ENCODE results near the gene MALAT1. TPM values are rescaled to one million over a fixed set of nuclear protein-coding genes. Genes with fewer than 3 reads are reported as not detected.

MALAT1 gene
- total and polyA plus RNA-seq, 2 of the 13 experiments (the other 11 are each of a cell fraction or from before 2014, with no cell fraction given), result 143 to 1,237 TPM

DNA sequence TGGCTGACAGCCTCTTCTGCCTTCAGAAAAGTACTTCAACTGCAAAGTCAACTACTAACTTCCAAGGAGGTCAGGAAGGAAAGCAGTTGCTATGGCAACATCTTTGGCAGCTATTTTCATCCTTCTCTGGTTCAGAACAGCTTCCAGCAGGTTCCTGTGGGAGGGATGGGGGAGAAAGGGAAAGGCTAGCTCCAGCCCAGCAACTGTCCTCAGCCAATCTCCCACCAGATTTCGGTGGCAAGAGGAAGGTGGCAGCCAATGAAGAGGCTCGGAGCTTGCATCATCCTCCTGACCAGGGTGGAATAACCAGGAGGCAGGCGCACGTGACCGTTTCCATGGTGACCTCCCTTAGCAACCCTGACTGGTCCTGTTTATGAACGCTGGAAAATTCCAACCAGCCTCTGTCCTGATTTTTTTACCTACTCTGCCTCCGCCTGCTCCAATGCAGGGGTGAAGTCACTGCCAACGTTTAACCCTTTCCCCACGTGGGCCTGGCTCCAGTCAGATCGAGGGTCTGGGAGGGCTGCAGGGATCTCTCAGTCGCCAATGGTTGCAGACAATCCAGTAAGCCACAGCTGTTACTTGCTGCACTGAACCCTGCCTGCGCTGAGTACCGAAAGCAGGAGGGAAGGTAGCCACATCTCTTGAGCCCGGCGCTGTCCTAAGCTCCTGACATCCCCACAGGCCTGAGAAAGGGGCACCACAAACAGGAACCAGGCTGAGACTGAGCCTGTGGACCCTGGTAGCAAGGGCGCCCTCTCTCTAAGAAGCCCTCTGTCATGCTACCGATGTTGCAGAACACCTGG is 11.2 kb upstream of the MALAT1 start (continued):
- TF ChIP-seq, protein P1, sequence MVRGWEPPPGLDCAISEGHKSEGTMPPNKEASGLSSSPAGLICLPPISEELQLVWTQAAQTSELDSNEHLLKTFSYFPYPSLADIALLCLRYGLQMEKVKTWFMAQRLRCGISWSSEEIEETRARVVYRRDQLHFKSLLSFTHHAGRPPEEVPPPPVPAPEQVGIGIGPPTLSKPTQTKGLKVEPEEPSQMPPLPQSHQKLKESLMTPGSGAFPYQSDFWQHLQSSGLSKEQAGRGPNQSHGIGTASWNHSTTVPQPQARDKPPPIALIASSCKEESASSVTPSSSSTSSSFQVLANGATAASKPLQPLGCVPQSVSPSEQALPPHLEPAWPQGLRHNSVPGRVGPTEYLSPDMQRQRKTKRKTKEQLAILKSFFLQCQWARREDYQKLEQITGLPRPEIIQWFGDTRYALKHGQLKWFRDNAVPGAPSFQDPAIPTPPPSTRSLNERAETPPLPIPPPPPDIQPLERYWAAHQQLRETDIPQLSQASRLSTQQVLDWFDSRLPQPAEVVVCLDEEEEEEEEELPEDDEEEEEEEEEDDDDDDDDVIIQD (CRISPR knock-in tag; IDR thresholded peaks at IDR 0.05; ENCODE audit: low read depth), result 0 out of 2 replicates have a peak, but pooled peaks have one; percentile 46
- peak; percentile 36; the same call in 1 of the 2 replicates for TF ChIP-seq CREM (IDR thresholded peaks at IDR 0.05)
- no peak for TF ChIP-seq CREM (CRISPR knock-in tag; IDR thresholded peaks at IDR 0.05)
- TF ChIP-seq MXD4 (CRISPR knock-in tag; IDR thresholded peaks at IDR 0.05), result no peak
- TF ChIP-seq NR1H2 (CRISPR knock-in tag; IDR thresholded peaks at IDR 0.05; ENCODE audit: borderline replicate concordance, low read depth), result no peak
- TF ChIP-seq, protein P2, sequence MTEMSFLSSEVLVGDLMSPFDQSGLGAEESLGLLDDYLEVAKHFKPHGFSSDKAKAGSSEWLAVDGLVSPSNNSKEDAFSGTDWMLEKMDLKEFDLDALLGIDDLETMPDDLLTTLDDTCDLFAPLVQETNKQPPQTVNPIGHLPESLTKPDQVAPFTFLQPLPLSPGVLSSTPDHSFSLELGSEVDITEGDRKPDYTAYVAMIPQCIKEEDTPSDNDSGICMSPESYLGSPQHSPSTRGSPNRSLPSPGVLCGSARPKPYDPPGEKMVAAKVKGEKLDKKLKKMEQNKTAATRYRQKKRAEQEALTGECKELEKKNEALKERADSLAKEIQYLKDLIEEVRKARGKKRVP (CRISPR knock-in tag; IDR thresholded peaks at IDR 0.05), result peak; percentile 52 to 98; a peak in 2 of 4 replicates
- peak; percentile 95 for TF ChIP-seq RFX5 (IDR thresholded peaks at IDR 0.05; ENCODE audit: low read depth, low read length)
- no peak for TF ChIP-seq ZNF549 (CRISPR knock-in tag; IDR thresholded peaks at IDR 0.05)
- TF ChIP-seq FOXP1 (IDR thresholded peaks at IDR 0.05), result no peak
- 0 out of 2 replicates have a peak, but pooled peaks have one; percentile 32 for TF ChIP-seq FOXP1 (CRISPR knock-in tag; IDR thresholded peaks at IDR 0.05)
- TF ChIP-seq RELA (CRISPR knock-in tag; IDR thresholded peaks at IDR 0.05), result no peak
- TF ChIP-seq ZNF547 (CRISPR knock-in tag; IDR thresholded peaks at IDR 0.05), result peak; percentile 63; the same call in 1 of the 2 replicates
- TF ChIP-seq, protein P3, sequence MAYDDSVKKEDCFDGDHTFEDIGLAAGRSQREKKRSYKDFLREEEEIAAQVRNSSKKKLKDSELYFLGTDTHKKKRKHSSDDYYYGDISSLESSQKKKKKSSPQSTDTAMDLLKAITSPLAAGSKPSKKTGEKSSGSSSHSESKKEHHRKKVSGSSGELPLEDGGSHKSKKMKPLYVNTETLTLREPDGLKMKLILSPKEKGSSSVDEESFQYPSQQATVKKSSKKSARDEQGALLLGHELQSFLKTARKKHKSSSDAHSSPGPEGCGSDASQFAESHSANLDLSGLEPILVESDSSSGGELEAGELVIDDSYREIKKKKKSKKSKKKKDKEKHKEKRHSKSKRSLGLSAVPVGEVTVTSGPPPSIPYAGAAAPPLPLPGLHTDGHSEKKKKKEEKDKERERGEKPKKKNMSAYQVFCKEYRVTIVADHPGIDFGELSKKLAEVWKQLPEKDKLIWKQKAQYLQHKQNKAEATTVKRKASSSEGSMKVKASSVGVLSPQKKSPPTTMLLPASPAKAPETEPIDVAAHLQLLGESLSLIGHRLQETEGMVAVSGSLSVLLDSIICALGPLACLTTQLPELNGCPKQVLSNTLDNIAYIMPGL (CRISPR knock-in tag; IDR thresholded peaks at IDR 0.05; ENCODE audit: borderline replicate concordance in 1 of 2, low read depth in 1 of 2), result no peak
- TF ChIP-seq SPEN (CRISPR knock-in tag; IDR thresholded peaks at IDR 0.05; ENCODE audit: low read depth), result peak; percentile 57; the same call in 1 of the 2 replicates
- TF ChIP-seq, protein P4, sequence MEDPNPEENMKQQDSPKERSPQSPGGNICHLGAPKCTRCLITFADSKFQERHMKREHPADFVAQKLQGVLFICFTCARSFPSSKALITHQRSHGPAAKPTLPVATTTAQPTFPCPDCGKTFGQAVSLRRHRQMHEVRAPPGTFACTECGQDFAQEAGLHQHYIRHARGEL (CRISPR knock-in tag; IDR thresholded peaks at IDR 0.05), result no peak
- TF ChIP-seq, protein P5, sequence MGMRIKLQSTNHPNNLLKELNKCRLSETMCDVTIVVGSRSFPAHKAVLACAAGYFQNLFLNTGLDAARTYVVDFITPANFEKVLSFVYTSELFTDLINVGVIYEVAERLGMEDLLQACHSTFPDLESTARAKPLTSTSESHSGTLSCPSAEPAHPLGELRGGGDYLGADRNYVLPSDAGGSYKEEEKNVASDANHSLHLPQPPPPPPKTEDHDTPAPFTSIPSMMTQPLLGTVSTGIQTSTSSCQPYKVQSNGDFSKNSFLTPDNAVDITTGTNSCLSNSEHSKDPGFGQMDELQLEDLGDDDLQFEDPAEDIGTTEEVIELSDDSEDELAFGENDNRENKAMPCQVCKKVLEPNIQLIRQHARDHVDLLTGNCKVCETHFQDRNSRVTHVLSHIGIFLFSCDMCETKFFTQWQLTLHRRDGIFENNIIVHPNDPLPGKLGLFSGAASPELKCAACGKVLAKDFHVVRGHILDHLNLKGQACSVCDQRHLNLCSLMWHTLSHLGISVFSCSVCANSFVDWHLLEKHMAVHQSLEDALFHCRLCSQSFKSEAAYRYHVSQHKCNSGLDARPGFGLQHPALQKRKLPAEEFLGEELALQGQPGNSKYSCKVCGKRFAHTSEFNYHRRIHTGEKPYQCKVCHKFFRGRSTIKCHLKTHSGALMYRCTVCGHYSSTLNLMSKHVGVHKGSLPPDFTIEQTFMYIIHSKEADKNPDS (CRISPR knock-in tag; IDR thresholded peaks at IDR 0.05), result no peak
- TF ChIP-seq ZNF263 (CRISPR knock-in tag; IDR thresholded peaks at IDR 0.05), result no peak
- TF ChIP-seq, protein P6, sequence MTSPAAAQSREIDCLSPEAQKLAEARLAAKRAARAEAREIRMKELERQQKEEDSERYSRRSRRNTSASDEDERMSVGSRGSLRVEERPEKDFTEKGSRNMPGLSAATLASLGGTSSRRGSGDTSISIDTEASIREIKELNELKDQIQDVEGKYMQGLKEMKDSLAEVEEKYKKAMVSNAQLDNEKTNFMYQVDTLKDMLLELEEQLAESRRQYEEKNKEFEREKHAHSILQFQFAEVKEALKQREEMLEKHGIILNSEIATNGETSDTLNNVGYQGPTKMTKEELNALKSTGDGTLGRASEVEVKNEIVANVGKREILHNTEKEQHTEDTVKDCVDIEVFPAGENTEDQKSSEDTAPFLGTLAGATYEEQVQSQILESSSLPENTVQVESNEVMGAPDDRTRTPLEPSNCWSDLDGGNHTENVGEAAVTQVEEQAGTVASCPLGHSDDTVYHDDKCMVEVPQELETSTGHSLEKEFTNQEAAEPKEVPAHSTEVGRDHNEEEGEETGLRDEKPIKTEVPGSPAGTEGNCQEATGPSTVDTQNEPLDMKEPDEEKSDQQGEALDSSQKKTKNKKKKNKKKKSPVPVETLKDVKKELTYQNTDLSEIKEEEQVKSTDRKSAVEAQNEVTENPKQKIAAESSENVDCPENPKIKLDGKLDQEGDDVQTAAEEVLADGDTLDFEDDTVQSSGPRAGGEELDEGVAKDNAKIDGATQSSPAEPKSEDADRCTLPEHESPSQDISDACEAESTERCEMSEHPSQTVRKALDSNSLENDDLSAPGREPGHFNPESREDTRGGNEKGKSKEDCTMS (CRISPR knock-in tag; conservative IDR thresholded peaks at IDR 0.05), result no peak
- TF ChIP-seq POLR2AphosphoS2 (IDR thresholded peaks at IDR 0.05; ENCODE audit: low read depth, low read length), result no peak
- TF ChIP-seq REXO4 (CRISPR knock-in tag; IDR thresholded peaks at IDR 0.05; ENCODE audit: borderline replicate concordance), result no peak

Measured in HepG2 (cell line).